ENCODE measurements around the gene SGIP1. TPM values are rescaled to one million over a fixed set of nuclear protein-coding genes. Genes with fewer than 3 reads are reported as not detected.

Gene SGIP1
- 2.9 TPM for total RNA-seq
- long read RNA-seq, partial matches to known transcripts, result 0 of 2 reads
- long read RNA-seq, other reads (novel, unspliced or antisense), result 0 of 2 reads

- DNase-seq (peak; percentile 65), ATAC-seq (peak; percentile 95)
- intact Hi-C loops (cut with micrococcal nuclease), result no loop called here
Observed at GRCh38 chr1:66533804-66534740, at the start of gene SGIP1. Gene SGIP1, plus strand, starts transcription at chr1:66534153. Its CDS starts 206 bp downstream, at chr1:66534359.

GRCh38 chr1:66489151-66489550 is 44.8 kb upstream of the SGIP1 start:
- ATAC-seq (no peak), DNase-seq (no peak)
- intact Hi-C loops (cut with micrococcal nuclease), result no loop called here

- DNase-seq (no peak), ATAC-seq (peak; percentile 67)
- intact Hi-C loops (cut with micrococcal nuclease), result no loop called here
Observed at GRCh38 chr1:66489972-66490601, 43.9 kb upstream of the SGIP1 start.

GRCh38 chr1:66490816-66491215 is 43.1 kb upstream of the SGIP1 start:
- ATAC-seq (peak; percentile 63), DNase-seq (no peak)
- intact Hi-C loops (cut with micrococcal nuclease), result no loop called here

- no peak for DNase-seq
- no peak for ATAC-seq
- intact Hi-C loops (cut with micrococcal nuclease), result no loop called here
Observed at GRCh38 chr1:66492424-66492823, 41.5 kb upstream of the SGIP1 start.

GRCh38 chr1:66493731-66494130 is 40.2 kb upstream of the SGIP1 start:
- ATAC-seq (no peak), DNase-seq (no peak)
- intact Hi-C loops (cut with micrococcal nuclease), result no loop called here

- intact Hi-C loops (cut with micrococcal nuclease), result no loop called here
- DNase-seq (no peak), ATAC-seq (no peak)
Observed at GRCh38 chr1:66494482-66494881, 39.5 kb upstream of the SGIP1 start.

- intact Hi-C loops (cut with micrococcal nuclease), result no loop called here
- ATAC-seq, result no peak
- no peak for DNase-seq
Observed at GRCh38 chr1:66495495-66495894, 38.5 kb upstream of the SGIP1 start.

GRCh38 chr1:66497910-66498309 is 36.0 kb upstream of the SGIP1 start:
- intact Hi-C loops (cut with micrococcal nuclease), result no loop called here
- DNase-seq (no peak), ATAC-seq (no peak)

- ATAC-seq, result no peak
- intact Hi-C loops (cut with micrococcal nuclease), result loop anchor here (5.0 kb wide), 1 partner anchor 243 kb away; no protein-coding TSS in a partner anchor
- DNase-seq, result no peak
Observed at GRCh38 chr1:66500301-66500700, 33.7 kb upstream of the SGIP1 start.

- no peak for DNase-seq
- no peak for ATAC-seq
- intact Hi-C loops (cut with micrococcal nuclease), result loop anchor here (5.0 kb wide), 1 partner anchor 245 kb away; no protein-coding TSS in a partner anchor
Observed at GRCh38 chr1:66502086-66502485, 31.9 kb upstream of the SGIP1 start.

GRCh38 chr1:66503841-66504470 is 30.0 kb upstream of the SGIP1 start:
- ATAC-seq (peak; percentile 79), DNase-seq (peak; percentile 29)
- intact Hi-C loops (cut with micrococcal nuclease), result loop anchor here (5.0 kb wide), 1 partner anchor 247 kb away; no protein-coding TSS in a partner anchor

GRCh38 chr1:66505671-66506392 is 28.1 kb upstream of the SGIP1 start:
- intact Hi-C loops (cut with micrococcal nuclease), result no loop called here
- DNase-seq (peak; percentile 25), ATAC-seq (peak; percentile 71)

GRCh38 chr1:66506393-66506687 is 27.6 kb upstream of the SGIP1 start:
- DNase-seq (no peak), ATAC-seq (no peak)
- intact Hi-C loops (cut with micrococcal nuclease), result no loop called here

- no peak for DNase-seq
- ATAC-seq, result no peak
- intact Hi-C loops (cut with micrococcal nuclease), result no loop called here
Observed at GRCh38 chr1:66506991-66507390, 27.0 kb upstream of the SGIP1 start.

- ATAC-seq (no peak), DNase-seq (no peak)
- intact Hi-C loops (cut with micrococcal nuclease), result no loop called here
Observed at GRCh38 chr1:66510407-66510806, 23.5 kb upstream of the SGIP1 start.

GRCh38 chr1:66511118-66511517 is 22.8 kb upstream of the SGIP1 start:
- DNase-seq (no peak), ATAC-seq (no peak)
- intact Hi-C loops (cut with micrococcal nuclease), result no loop called here

- intact Hi-C loops (cut with micrococcal nuclease), result no loop called here
- ATAC-seq (no peak), DNase-seq (no peak)
Observed at GRCh38 chr1:66517959-66518358, 16.0 kb upstream of the SGIP1 start.

GRCh38 chr1:66518654-66519053 is 15.3 kb upstream of the SGIP1 start:
- DNase-seq, result no peak
- no peak for ATAC-seq
- intact Hi-C loops (cut with micrococcal nuclease), result no loop called here

Data from left ventricle myocardium superior (tissue), 1 donor.